ENCODE results near the gene HAUS7. TPM values are rescaled to one million over a fixed set of nuclear protein-coding genes. Genes with fewer than 3 reads are reported as not detected.

The HAUS7 gene
- total and polyA plus RNA-seq, 2 experiments from 2014 or later: 59.8 to 77.9 TPM

DNA sequence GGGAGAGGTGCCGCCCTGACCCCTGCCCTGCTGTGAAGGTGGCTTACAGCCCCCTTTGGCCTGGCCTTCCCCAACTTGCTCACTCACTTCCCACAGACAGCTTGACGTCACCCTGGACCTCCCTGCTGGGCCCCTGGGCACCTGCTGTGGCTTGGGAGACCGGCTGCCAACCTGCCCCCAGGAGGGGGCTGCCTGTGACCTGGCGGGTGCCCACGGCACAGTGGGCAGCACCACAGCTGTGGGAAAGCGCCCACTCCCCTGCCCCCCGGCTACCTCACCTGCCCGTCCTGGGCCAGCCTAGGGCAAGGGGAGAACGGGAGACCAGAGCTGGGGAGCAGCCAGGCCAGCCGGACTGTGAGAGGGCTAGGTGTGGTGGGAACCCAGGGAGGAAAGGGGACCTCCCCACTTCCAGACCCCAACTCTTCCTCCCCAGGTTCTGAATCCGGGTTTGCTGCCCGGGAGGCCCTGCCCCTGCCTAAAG, 61.5 kb downstream of the HAUS7 start:
- H2AFZ ChIP-seq: no peak overlapping the region
- Mint-ChIP-seq H3K27ac (no peak overlapping the region), H3K4me1 (peaks cover 8% of the 10 kb centered on the region), H3K4me3 (no peak overlapping the region), H3K27me3 (ENCODE audit: insufficient read depth, low read depth, poor library complexity) (peaks cover 22% of the 10 kb centered on the region), H3K9me3 (no peaks in the 10 kb centered on the region; the same call in 2 of the 3 replicates), H3K36me3 (ENCODE audit: low read depth) (no peaks in the 10 kb centered on the region)
- no peak overlapping the region for H3K27ac ChIP-seq (ENCODE audit: low read depth)
- H3K4me1 ChIP-seq (ENCODE audit: insufficient read depth): no peaks in the 10 kb centered on the region
- H3K79me2 ChIP-seq (replicated peaks; ENCODE audit: insufficient read depth): no peaks in the 10 kb centered on the region
- no peak overlapping the region for H3K4me2 ChIP-seq
- H3K4me3 ChIP-seq: no peak overlapping the region
- TF ChIP-seq CTCF (conservative IDR thresholded peaks at IDR 0.05; ENCODE audit: low read depth in 2 of 2): no peak
- TF ChIP-seq ZNF114 (CRISPR knock-in tag; IDR thresholded peaks at IDR 0.05): no peak
- ATAC-seq: no peak
- no peaks in the 10 kb centered on the region for H3K9me2 ChIP-seq (ENCODE audit: insufficient read depth)
- DNase-seq (ENCODE audit: low spot score): no peak
- no peaks in the 10 kb centered on the region for H3F3A ChIP-seq (replicated peaks; ENCODE audit: low read depth)
- peaks cover 19% of the 10 kb centered on the region; the same call in 1 of the 2 replicates for H3K27me3 ChIP-seq (ENCODE audit: insufficient read depth)
- no peaks in the 10 kb centered on the region for H4K20me1 ChIP-seq (replicated peaks; ENCODE audit: insufficient read depth)
- H3K36me3 ChIP-seq (ENCODE audit: insufficient read depth): no peaks in the 10 kb centered on the region

DNA sequence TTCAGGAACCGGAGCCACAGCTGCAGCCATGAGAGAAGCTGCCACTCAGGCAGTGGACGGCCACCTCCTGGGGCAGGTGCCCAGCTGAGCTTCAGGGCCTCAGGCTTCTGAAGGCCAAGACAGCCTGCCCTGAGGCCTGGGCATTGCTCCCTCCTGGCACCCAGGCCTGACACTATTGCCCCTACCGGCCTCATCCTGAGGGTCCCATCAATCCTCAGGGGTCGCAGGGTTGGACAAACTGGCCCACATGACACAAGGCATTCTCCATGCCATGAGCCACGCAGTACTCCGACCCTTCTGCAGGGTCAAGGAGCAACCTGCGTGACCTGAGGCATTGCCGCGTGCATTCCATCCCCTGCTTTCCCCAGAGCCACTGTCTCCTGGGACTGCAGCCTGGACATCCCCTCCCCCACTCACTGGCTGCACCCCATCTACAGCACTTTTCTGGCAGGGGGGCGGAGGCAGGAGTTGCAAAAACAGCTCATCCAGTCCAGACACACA, 62.1 kb downstream of the HAUS7 start:
- no peaks in the 10 kb centered on the region for H3F3A ChIP-seq (replicated peaks; ENCODE audit: low read depth)
- DNase-seq (ENCODE audit: low spot score) (no peak), ATAC-seq (no peak)
- no peaks in the 10 kb centered on the region for H3K79me2 ChIP-seq (replicated peaks; ENCODE audit: insufficient read depth)
- no peak overlapping the region for H3K4me2 ChIP-seq
- H3K4me1 ChIP-seq (ENCODE audit: insufficient read depth): no peaks in the 10 kb centered on the region
- Mint-ChIP-seq H3K27ac (no peak overlapping the region), H3K27me3 (ENCODE audit: insufficient read depth, low read depth, poor library complexity) (peaks cover 20% of the 10 kb centered on the region), H3K9me3 (no peaks in the 10 kb centered on the region; the same call in 2 of the 3 replicates), H3K36me3 (ENCODE audit: low read depth) (no peaks in the 10 kb centered on the region), H3K4me1 (peaks cover 8% of the 10 kb centered on the region), H3K4me3 (no peak overlapping the region)
- H3K9me2 ChIP-seq (ENCODE audit: insufficient read depth): no peaks in the 10 kb centered on the region
- H2AFZ ChIP-seq: no peak overlapping the region
- H3K27ac ChIP-seq (ENCODE audit: low read depth): no peak overlapping the region
- H3K27me3 ChIP-seq (ENCODE audit: insufficient read depth): peaks cover 19% of the 10 kb centered on the region; the same call in 1 of the 2 replicates
- H4K20me1 ChIP-seq (replicated peaks; ENCODE audit: insufficient read depth): no peaks in the 10 kb centered on the region
- H3K36me3 ChIP-seq (ENCODE audit: insufficient read depth): no peaks in the 10 kb centered on the region
- TF ChIP-seq ETS1 (IDR thresholded peaks at IDR 0.05) (no peak), EZH2phosphoT487 (IDR thresholded peaks at IDR 0.05; ENCODE audit: unreplicated experiment) (no peak), ZNF114 (CRISPR knock-in tag; IDR thresholded peaks at IDR 0.05) (no peak), CTCF (conservative IDR thresholded peaks at IDR 0.05; ENCODE audit: low read depth in 2 of 2) (no peak), ZNF331 (CRISPR knock-in tag; IDR thresholded peaks at IDR 0.05; ENCODE audit: low read depth) (no peak)
- TF ChIP-seq, protein P1, sequence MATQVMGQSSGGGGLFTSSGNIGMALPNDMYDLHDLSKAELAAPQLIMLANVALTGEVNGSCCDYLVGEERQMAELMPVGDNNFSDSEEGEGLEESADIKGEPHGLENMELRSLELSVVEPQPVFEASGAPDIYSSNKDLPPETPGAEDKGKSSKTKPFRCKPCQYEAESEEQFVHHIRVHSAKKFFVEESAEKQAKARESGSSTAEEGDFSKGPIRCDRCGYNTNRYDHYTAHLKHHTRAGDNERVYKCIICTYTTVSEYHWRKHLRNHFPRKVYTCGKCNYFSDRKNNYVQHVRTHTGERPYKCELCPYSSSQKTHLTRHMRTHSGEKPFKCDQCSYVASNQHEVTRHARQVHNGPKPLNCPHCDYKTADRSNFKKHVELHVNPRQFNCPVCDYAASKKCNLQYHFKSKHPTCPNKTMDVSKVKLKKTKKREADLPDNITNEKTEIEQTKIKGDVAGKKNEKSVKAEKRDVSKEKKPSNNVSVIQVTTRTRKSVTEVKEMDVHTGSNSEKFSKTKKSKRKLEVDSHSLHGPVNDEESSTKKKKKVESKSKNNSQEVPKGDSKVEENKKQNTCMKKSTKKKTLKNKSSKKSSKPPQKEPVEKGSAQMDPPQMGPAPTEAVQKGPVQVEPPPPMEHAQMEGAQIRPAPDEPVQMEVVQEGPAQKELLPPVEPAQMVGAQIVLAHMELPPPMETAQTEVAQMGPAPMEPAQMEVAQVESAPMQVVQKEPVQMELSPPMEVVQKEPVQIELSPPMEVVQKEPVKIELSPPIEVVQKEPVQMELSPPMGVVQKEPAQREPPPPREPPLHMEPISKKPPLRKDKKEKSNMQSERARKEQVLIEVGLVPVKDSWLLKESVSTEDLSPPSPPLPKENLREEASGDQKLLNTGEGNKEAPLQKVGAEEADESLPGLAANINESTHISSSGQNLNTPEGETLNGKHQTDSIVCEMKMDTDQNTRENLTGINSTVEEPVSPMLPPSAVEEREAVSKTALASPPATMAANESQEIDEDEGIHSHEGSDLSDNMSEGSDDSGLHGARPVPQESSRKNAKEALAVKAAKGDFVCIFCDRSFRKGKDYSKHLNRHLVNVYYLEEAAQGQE (IDR thresholded peaks at IDR 0.05; ENCODE audit: unreplicated experiment): no peak
- no peak overlapping the region for H3K4me3 ChIP-seq

Data from GM23338 (cell line).